Measurements from ENCODE around the gene SLMAP. TPM values are rescaled to one million over a fixed set of nuclear protein-coding genes. Genes with fewer than 3 reads are reported as not detected.

Gene SLMAP
- total and polyA plus RNA-seq, 11 donors: 96.4 to 534 (median 269) TPM

DNA sequence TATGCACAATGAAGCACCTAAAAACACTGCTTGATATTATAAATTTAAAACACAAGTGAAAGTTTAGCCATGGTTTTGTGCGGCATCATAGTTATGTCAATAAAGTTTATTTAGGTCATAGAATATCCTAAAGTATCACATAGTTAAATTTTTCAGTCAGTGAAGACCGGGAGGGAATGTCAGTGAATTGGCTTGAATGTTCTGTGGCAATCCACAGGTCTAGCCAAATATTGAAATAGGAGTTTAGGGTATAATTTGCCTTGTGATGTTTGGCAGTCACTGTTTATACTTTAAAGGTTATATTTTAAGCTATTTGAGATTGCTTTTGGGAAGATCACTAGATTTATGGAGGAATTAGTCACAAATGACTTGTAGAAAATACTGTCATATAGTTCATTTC lies 172.4 kb downstream of the SLMAP start:
- no peaks in the 10 kb centered on the region for H3K27me3 ChIP-seq
- ATAC-seq (no peak), DNase-seq (no peak)
- peaks cover 0 to 96% (median 74%) of the 10 kb centered on the region in 9 donors for H3K36me3 ChIP-seq
- TF ChIP-seq CTCF (IDR thresholded peaks at IDR 0.05): no peak
- no peak for TF ChIP-seq POLR2A (IDR thresholded peaks at IDR 0.05)
- intact Hi-C loops (cut with DNase I): no loop called here
- no peaks in the 10 kb centered on the region for H3K9me3 ChIP-seq
- 79 to 89% (median 83%) methylated on average over 2 of the region's 2 CpGs for WGBS, 4 donors
- H3K4me1 ChIP-seq: peaks cover 0 to 26% (median 0%) of the 10 kb centered on the region in 12 donors
- H3K4me3 ChIP-seq: no peak overlapping the region
- no peak overlapping the region for H3K27ac ChIP-seq

GRCh38 chr3:57929988-57930387 lies 173.9 kb downstream of the SLMAP start:
- ATAC-seq (no peak), DNase-seq (no peak)
- TF ChIP-seq CTCF (IDR thresholded peaks at IDR 0.05): no peak
- no peak for TF ChIP-seq POLR2A (IDR thresholded peaks at IDR 0.05)
- H3K36me3 ChIP-seq: peaks cover 0 to 87% (median 59%) of the 10 kb centered on the region in 9 donors
- peaks cover 0 to 26% (median 0%) of the 10 kb centered on the region in 12 donors for H3K4me1 ChIP-seq
- no peaks in the 10 kb centered on the region for H3K27me3 ChIP-seq
- 86 to 93% (median 91%) methylated on average over 2 of the region's 2 CpGs for WGBS, 4 donors
- no peak overlapping the region for H3K4me3 ChIP-seq
- H3K27ac ChIP-seq: peak overlapping the region in 1 of 12 donors; percentile 4
- no peaks in the 10 kb centered on the region for H3K9me3 ChIP-seq
- intact Hi-C loops (cut with DNase I): no loop called here

DNA sequence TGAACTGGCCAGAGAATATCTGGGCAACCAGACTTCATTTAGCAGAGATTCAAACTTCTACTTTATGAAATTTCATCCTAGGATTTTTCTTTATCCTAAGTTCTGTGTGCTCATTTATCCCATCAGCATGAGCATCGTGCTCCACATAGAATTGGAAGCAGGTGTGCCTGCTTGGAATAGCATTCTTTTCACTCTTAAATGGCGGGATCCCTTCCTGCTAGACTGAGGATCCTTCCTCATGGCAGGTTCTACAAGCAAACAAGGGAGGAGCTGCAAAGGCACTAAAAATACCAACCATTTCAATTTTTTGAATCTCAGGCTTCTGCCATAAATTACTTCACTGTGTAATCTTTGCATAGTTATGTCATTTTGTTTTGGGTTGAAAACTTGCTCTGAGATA lies 177.5 kb downstream of the SLMAP start:
- intact Hi-C loops (cut with DNase I): no loop called here
- no peak for ATAC-seq
- H3K27ac ChIP-seq: peak overlapping the region in 1 of 12 donors; percentile 9
- WGBS, 4 donors: 74 to 88% (median 83%) methylated on average over 2 of the region's 2 CpGs
- TF ChIP-seq CTCF (IDR thresholded peaks at IDR 0.05) (no peak), POLR2A (IDR thresholded peaks at IDR 0.05) (no peak)
- no peaks in the 10 kb centered on the region for H3K9me3 ChIP-seq
- no peaks in the 10 kb centered on the region for H3K27me3 ChIP-seq
- H3K36me3 ChIP-seq: peaks cover 0 to 53% (median 26%) of the 10 kb centered on the region in 9 donors
- no peak for DNase-seq
- no peak overlapping the region for H3K4me3 ChIP-seq
- H3K4me1 ChIP-seq: peaks cover 0 to 2% (median 0%) of the 10 kb centered on the region in 12 donors

DNA sequence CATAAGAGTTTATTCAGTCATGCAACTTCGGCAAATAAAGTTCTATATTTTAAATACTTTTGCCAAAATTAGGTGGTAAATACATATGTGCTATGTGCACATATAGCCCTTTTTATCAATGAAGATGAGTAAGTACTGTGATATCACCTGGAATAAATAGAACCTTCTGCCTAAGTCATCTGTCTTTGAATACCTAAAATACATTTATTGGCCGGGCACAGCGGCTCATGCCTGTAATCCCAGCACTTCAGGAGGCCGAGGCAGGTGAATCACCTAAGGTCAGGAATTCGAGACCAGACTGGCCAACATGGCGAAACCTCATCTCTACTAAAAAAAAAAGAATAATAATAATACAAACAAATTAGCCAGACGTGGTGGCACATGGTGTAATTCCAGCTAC lies 178.3 kb downstream of the SLMAP start:
- no peak for DNase-seq
- H3K36me3 ChIP-seq: peaks cover 0 to 47% (median 24%) of the 10 kb centered on the region in 9 donors
- ATAC-seq: no peak
- intact Hi-C loops (cut with DNase I): no loop called here
- H3K27ac ChIP-seq: peak overlapping the region in 1 of 12 donors; percentile 2
- no peaks in the 10 kb centered on the region for H3K27me3 ChIP-seq
- peaks cover 0 to 2% (median 0%) of the 10 kb centered on the region in 12 donors for H3K4me1 ChIP-seq
- no peaks in the 10 kb centered on the region for H3K9me3 ChIP-seq
- WGBS, 4 donors: 79 to 94% (median 89%) methylated on average over 7 of the region's 7 CpGs
- no peak for TF ChIP-seq POLR2A (IDR thresholded peaks at IDR 0.05)
- no peak overlapping the region for H3K4me3 ChIP-seq

GRCh38 chr3:57935539-57935938 lies 179.4 kb downstream of the SLMAP start:
- peak in 1 of 4 donors; percentile 25 for ATAC-seq
- peak overlapping the region in 1 of 12 donors; percentile 15 for H3K27ac ChIP-seq
- peaks cover 0 to 36% (median 12%) of the 10 kb centered on the region in 9 donors for H3K36me3 ChIP-seq
- intact Hi-C loops (cut with DNase I): no loop called here
- peaks cover 0 to 2% (median 0%) of the 10 kb centered on the region in 12 donors for H3K4me1 ChIP-seq
- H3K4me3 ChIP-seq: no peak overlapping the region
- no peaks in the 10 kb centered on the region for H3K27me3 ChIP-seq
- WGBS, 4 donors: 58 to 84% (median 77%) methylated on average over 3 of the region's 3 CpGs
- DNase-seq: no peak
- TF ChIP-seq CTCF (IDR thresholded peaks at IDR 0.05): no peak
- no peak for TF ChIP-seq POLR2A (IDR thresholded peaks at IDR 0.05)
- H3K9me3 ChIP-seq: no peaks in the 10 kb centered on the region
